Cardiac muscle cell (in vitro differentiated cells and primary cell): ENCODE results near the gene DDX39A. TPM values are rescaled to one million over a fixed set of nuclear protein-coding genes. Genes with fewer than 3 reads are reported as not detected.

Experiments
- DNase-seq, 2 donors: peaks; one replicate each; pipeline versions ENCODE4 v3.0.0 to v3.0.0-alpha.2; 2010 to 2017; ENCODE audit warnings: low read depth in 1 of 2, low spot score in 1 of 2
- H3K27ac ChIP-seq: fragments of 200-600 bp; sonication (generic); 2 replicates; pipeline ENCODE4 v1.5.1; 2016
- H3K27me3 ChIP-seq: fragments of 200-600 bp; sonication (generic); 2 replicates; pipeline ENCODE4 v1.6.0; 2016; ENCODE audit warnings: control low read depth
- H3K36me3 ChIP-seq: fragments of 200-600 bp; sonication (generic); 2 replicates; pipeline ENCODE4 v1.5.1; 2016; ENCODE audit warnings: control low read depth
- H3K4me1 ChIP-seq: fragments of 200-600 bp; sonication (generic); 2 replicates; pipeline ENCODE4 v1.8.1; 2017; ENCODE audit warnings: low read depth, mild to moderate bottlenecking, mixed run types
- H3K4me3 ChIP-seq: fragments of 200-600 bp; sonication (generic); 2 replicates; pipeline ENCODE4 v1.5.1; 2016; ENCODE audit warnings: mild to moderate bottlenecking
- H3K9me3 ChIP-seq: fragments of 200-600 bp; sonication (generic); 2 replicates; pipeline ENCODE4 v1.5.1; 2017; ENCODE audit warnings: low read depth, mild to moderate bottlenecking, control low read depth
- CTCF ChIP-seq: IDR thresholded peaks from 2 replicates; pipeline ENCODE4 v1.5.1; 2012; ENCODE audit warnings: low read depth, mild to moderate bottlenecking, low read length
- polyA plus RNA-seq: library from polyadenylated mRNA; unstranded; fragments of >200 nt; fragmentation: Nextera tagmentation; extraction: Ambion mirVana; gene quantifications from 2 replicates; pipeline ENCODE4 v1.2.1, GENCODE V29; 2016
- total RNA-seq: library from RNA; depleted of rRNA; stranded (reverse); fragments of >200 nt; gene quantifications from 2 replicates; pipeline ENCODE4 v1.2.3, GENCODE V29; 2016

Gene DDX39A
- total and polyA plus RNA-seq, 2 experiments from 2014 or later, result 73.3 to 77.0 TPM

GRCh38 chr19:14432791-14433553 is 13.8 kb upstream of the DDX39A start, which contains the start of gene PKN1:
TSS of gene PKN1 (plus strand) at chr19:14433306. CDS start at chr19:14433522, 216 bp downstream.
- Histone ChIP-seq H3K27me3 (no peaks in the 10 kb centered on the region), H3K27ac (no peak within 1 kb of the TSS), H3K36me3 (no peaks in the 10 kb centered on the region), H3K4me3 (peak within 1 kb of the TSS; percentile 86), H3K9me3 (no peaks in the 10 kb centered on the region), H3K4me1 (peaks cover 6% of the 10 kb centered on the region)
- DNase-seq, result peak; percentile 46 to 82
- no peak for TF ChIP-seq CTCF

GRCh38 chr19:14430712-14431111 is 11.6 kb upstream of the DDX39A start:
- no peaks in the 10 kb centered on the region for H3K9me3 ChIP-seq
- H3K36me3 ChIP-seq, result no peaks in the 10 kb centered on the region
- no peak overlapping the region for H3K4me3 ChIP-seq
- TF ChIP-seq CTCF, result no peak
- no peak for DNase-seq
- peaks cover 6% of the 10 kb centered on the region for H3K4me1 ChIP-seq
- no peak overlapping the region for H3K27ac ChIP-seq
- H3K27me3 ChIP-seq, result no peaks in the 10 kb centered on the region

GRCh38 chr19:14428882-14429416 is 9.8 kb upstream of the DDX39A start:
- Histone ChIP-seq H3K36me3 (no peaks in the 10 kb centered on the region), H3K4me3 (no peak overlapping the region), H3K27me3 (no peaks in the 10 kb centered on the region), H3K4me1 (peaks cover 3% of the 10 kb centered on the region), H3K27ac (no peak overlapping the region), H3K9me3 (no peaks in the 10 kb centered on the region)
- no peak for DNase-seq
- TF ChIP-seq CTCF, result no peak

GRCh38 chr19:14427461-14427860 is 8.3 kb upstream of the DDX39A start:
- TF ChIP-seq CTCF, result no peak
- no peak for DNase-seq
- no peak overlapping the region for H3K27ac ChIP-seq
- no peaks in the 10 kb centered on the region for H3K9me3 ChIP-seq
- no peaks in the 10 kb centered on the region for H3K4me1 ChIP-seq
- H3K36me3 ChIP-seq, result no peaks in the 10 kb centered on the region
- H3K27me3 ChIP-seq, result no peaks in the 10 kb centered on the region
- H3K4me3 ChIP-seq, result no peak overlapping the region

GRCh38 chr19:14425696-14426138 is 6.6 kb upstream of the DDX39A start:
- Histone ChIP-seq H3K36me3 (no peaks in the 10 kb centered on the region), H3K9me3 (no peaks in the 10 kb centered on the region), H3K4me3 (no peak overlapping the region), H3K27me3 (no peaks in the 10 kb centered on the region), H3K4me1 (no peaks in the 10 kb centered on the region), H3K27ac (no peak overlapping the region)
- peak in 1 of 2 donors; percentile 68 for DNase-seq
- no peak for TF ChIP-seq CTCF
